Lower lobe of right lung (tissue), 2 donors: ENCODE measurements around the gene BEST2. TPM values are rescaled to one million over a fixed set of nuclear protein-coding genes. Genes with fewer than 3 reads are reported as not detected.

Experiments used
- ATAC-seq, 2 donors: fragments of 200-7000 bp; cut with Tn5 transposase; one replicate each; pipeline ENCODE4 v1.9.1; 2020 to 2022; ENCODE audit warnings: mild to moderate bottlenecking in 2 of 2, moderate library complexity in 2 of 2
- DNase-seq: peaks from one replicate; pipeline ENCODE4 v3.0.0-alpha.2; 2020
- H3K27ac ChIP-seq: fragments of 200-600 bp; one replicate; pipeline ENCODE4 v1.8.0; 2022
- H3K27me3 ChIP-seq: fragments of 200-600 bp; one replicate; pipeline ENCODE4 v1.8.0; 2022; ENCODE audit warnings: low read depth
- H3K36me3 ChIP-seq: fragments of 200-600 bp; one replicate; pipeline ENCODE4 v1.8.0; 2022; ENCODE audit warnings: mild to moderate bottlenecking
- H3K4me1 ChIP-seq: fragments of 200-600 bp; one replicate; pipeline ENCODE4 v1.8.0; 2022
- H3K4me3 ChIP-seq: fragments of 200-600 bp; one replicate; pipeline ENCODE4 v1.8.0; 2022; ENCODE audit warnings: mild to moderate bottlenecking
- H3K9me3 ChIP-seq: fragments of 200-600 bp; one replicate; pipeline ENCODE4 v1.8.0; 2022
- intact Hi-C: fragments of 100-400 bp; cut with DNase I; formaldehyde crosslinking; loops from one replicate; pipeline ENCODE4 v1.11.0; 2022
- total RNA-seq: library from RNA; stranded (reverse); fragmentation: NEBNext Ultra II Directional; extraction: Animal tissue kit (Norgen Biotek cat#: 25700); gene quantifications from one replicate; pipeline ENCODE4 v1.2.1, GENCODE V29; 2021
- TF ChIP-seq, protein P1 (sequence below): fragments of 200-600 bp; IDR thresholded peaks from one replicate; pipeline ENCODE4 v1.8.0; 2022; ENCODE audit warnings: antibody characterized with exemption, mild to moderate bottlenecking
- donor health status: DM: no; HTN: yes; CAD: no; lungs with severe emphysema.

Gene BEST2
- total RNA-seq, 1 donor from 2014 or later, result not detected

DNA sequence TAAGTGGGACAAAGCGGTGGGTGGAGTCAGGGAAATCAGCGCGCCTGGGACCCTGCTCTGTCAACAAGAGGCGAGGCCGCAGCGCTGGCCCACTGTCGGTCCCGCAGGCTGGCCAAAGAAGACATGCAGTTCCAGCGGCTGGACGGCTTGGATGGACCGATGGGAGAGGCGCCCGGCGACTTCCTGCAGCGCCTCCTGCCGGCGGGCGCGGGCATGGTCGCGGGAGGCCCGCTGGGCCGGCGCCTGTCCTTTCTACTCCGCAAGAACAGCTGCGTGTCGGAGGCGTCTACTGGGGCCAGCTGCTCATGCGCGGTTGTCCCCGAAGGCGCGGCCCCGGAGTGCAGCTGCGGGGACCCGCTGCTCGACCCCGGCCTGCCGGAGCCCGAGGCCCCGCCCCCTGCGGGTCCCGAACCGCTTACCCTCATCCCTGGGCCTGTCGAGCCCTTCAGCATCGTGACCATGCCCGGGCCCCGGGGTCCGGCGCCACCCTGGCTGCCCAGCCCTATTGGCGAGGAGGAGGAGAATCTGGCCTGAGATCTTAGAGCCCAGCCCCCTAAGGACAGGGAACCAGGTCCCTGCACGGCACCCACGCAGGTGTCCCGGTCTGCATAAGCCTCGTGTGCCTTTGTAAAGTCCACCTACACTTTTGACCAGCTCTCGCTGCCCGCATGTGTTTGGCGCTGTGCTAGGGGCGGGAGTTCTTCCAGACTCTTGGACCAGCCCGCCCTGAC is 6.1 kb downstream of the BEST2 start:
- Histone ChIP-seq H3K4me3 (peak overlapping the region; percentile 44), H3K27me3 (no peaks in the 10 kb centered on the region), H3K27ac (peak overlapping the region; percentile 19), H3K36me3 (peaks cover 5% of the 10 kb centered on the region), H3K9me3 (no peaks in the 10 kb centered on the region), H3K4me1 (peaks cover 11% of the 10 kb centered on the region)
- DNase-seq (peak; percentile 81), ATAC-seq (peak; percentile 87 to 89)
- intact Hi-C loops, result no loop called here
- TF ChIP-seq, protein P1, sequence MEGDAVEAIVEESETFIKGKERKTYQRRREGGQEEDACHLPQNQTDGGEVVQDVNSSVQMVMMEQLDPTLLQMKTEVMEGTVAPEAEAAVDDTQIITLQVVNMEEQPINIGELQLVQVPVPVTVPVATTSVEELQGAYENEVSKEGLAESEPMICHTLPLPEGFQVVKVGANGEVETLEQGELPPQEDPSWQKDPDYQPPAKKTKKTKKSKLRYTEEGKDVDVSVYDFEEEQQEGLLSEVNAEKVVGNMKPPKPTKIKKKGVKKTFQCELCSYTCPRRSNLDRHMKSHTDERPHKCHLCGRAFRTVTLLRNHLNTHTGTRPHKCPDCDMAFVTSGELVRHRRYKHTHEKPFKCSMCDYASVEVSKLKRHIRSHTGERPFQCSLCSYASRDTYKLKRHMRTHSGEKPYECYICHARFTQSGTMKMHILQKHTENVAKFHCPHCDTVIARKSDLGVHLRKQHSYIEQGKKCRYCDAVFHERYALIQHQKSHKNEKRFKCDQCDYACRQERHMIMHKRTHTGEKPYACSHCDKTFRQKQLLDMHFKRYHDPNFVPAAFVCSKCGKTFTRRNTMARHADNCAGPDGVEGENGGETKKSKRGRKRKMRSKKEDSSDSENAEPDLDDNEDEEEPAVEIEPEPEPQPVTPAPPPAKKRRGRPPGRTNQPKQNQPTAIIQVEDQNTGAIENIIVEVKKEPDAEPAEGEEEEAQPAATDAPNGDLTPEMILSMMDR, result peak; percentile 97

DNA sequence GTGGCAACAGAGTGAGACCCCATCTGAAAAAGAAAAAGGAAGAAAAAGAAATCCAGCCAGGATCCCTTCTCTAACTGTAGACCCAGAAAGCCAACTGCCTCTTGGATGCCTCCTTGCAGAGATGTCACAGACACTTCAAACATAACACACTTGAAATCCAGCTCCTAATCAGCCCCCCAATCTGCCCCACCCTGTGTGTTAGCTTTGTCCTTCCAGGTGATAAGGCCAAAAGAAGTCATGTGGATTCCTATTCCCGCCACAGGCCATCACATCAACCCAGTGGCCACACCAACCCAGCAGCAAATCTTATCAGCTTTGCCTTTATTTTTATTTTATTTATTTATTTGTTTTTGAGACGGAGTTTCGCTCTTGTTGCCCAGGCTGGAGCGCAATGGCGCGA is 8.1 kb downstream of the BEST2 start:
- Histone ChIP-seq H3K27ac (no peak overlapping the region), H3K4me1 (peaks cover 11% of the 10 kb centered on the region), H3K36me3 (peaks cover 20% of the 10 kb centered on the region), H3K9me3 (no peaks in the 10 kb centered on the region), H3K27me3 (no peaks in the 10 kb centered on the region), H3K4me3 (no peak overlapping the region)
- intact Hi-C loops, result loop anchor here (10.0 kb wide), 1 partner anchor 85 kb away; no protein-coding TSS in a partner anchor
- DNase-seq (no peak), ATAC-seq (no peak)
- TF ChIP-seq, protein P1, result no peak

DNA sequence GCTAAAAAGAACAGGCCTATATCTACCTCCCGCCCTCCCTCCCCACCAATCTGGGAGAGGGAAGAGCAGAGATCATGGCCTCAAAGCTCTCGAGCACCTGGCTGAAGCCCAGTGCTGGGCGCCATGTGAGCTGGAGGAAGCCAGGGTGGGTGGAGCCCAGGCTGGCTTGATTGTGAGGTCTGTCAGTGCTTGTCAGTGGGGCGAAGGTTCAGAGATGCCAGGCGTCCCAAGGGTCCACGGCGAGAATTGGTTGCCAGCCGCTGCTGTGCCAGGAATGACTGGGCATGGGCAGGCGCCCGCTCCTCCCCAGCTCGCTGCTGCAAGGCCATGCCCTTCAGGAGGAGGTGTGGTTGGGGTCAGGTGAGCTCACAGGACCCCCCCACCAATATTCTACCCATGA is 11.5 kb downstream of the BEST2 start:
- intact Hi-C loops, result loop anchor here (10.0 kb wide), 1 partner anchor 82 kb away; no protein-coding TSS in a partner anchor
- no peak overlapping the region for H3K4me3 ChIP-seq

DNA sequence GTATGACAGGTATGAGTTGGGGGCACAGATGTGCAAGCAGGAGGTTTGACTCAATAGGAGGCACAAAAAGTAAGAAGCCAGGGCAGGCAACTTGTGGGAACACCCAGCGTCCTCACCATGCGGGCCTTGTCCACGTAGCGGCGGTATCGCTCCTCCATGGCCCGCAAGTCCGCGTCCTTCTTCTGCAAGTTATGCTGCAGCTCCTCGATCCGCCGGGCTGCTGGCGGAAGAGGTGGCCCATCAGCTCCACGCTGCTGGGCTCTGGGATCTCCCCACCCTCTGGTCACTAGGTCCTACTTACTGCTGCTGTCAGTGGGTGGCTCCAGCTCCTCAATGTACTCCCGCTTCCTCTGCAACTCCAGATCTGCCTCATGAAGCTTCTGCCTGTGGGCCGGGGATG is 13.1 kb downstream of the BEST2 start:
- TF ChIP-seq, protein P1, result no peak
- no peak overlapping the region for H3K27ac ChIP-seq
- peaks cover 5% of the 10 kb centered on the region for H3K4me1 ChIP-seq
- H3K4me3 ChIP-seq, result no peak overlapping the region
- H3K9me3 ChIP-seq, result no peaks in the 10 kb centered on the region
- no peaks in the 10 kb centered on the region for H3K27me3 ChIP-seq
- ATAC-seq, result no peak
- DNase-seq, result no peak
- intact Hi-C loops, result loop anchor here (10.0 kb wide), 1 partner anchor 80 kb away; no protein-coding TSS in a partner anchor
- H3K36me3 ChIP-seq, result peaks cover 39% of the 10 kb centered on the region

More for the DNA sequence above, 11.5 kb downstream of the BEST2 start:
- Histone ChIP-seq H3K27me3 (no peaks in the 10 kb centered on the region), H3K4me1 (peaks cover 5% of the 10 kb centered on the region), H3K9me3 (no peaks in the 10 kb centered on the region), H3K36me3 (peaks cover 37% of the 10 kb centered on the region), H3K27ac (no peak overlapping the region)
- ATAC-seq (no peak), DNase-seq (no peak)
- TF ChIP-seq, protein P1, result no peak

DNA sequence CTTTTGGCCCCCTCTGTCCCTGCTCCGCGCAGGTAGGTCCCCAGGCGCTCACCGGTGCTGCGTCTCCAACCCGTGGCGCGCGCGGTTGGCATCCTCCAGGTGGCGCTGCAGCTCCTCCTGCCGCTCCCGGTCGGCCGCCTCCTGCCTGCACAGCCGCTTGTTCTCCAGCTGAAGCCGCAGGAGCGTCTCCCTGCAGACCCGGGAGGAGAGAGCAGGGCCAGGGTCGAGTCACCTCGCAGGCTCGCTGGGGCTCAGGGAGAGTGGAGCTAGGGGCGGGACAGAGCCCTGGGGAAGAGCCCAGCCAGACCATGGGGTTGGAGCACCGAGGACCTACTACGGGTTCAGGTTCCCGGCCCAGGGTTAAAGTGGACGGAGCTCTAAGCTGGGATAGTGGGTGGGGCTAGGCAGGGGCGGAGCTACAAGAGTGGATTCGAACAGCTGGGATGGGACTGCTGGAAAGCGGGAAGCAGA is 14.5 kb downstream of the BEST2 start:
- Histone ChIP-seq H3K4me1 (peaks cover 5% of the 10 kb centered on the region), H3K4me3 (peak overlapping the region; percentile 59), H3K9me3 (no peaks in the 10 kb centered on the region), H3K27me3 (no peaks in the 10 kb centered on the region), H3K36me3 (peaks cover 43% of the 10 kb centered on the region), H3K27ac (peak overlapping the region; percentile 44)
- intact Hi-C loops, result loop anchor here (10.0 kb wide), 1 partner anchor 79 kb away; no protein-coding TSS in a partner anchor
- TF ChIP-seq, protein P1, result peak; percentile 96
- peak; percentile 83 to 93 for ATAC-seq
- peak; percentile 93 for DNase-seq
